Suprapubic skin (tissue), 4 donors: ENCODE results near the gene INHBC.

Source experiments
- EP300 ChIP-seq: sonication (generic); formaldehyde crosslinking; IDR thresholded peaks from one replicate; pipeline ENCODE4 v1.6.1; 2017; ENCODE audit warnings: antibody characterized with exemption
- POLR2AphosphoS5 ChIP-seq, 3 donors: sonication (generic); formaldehyde crosslinking; IDR thresholded peaks; one replicate each; pipeline ENCODE4 v1.6.1; 2017; ENCODE audit warnings: antibody characterized with exemption in 3 of 3
- TF ChIP-seq, protein P1 (sequence below), 2 donors: fragments of 200-600 bp in 1 of 2; fragments of 450-650 bp in 1 of 2; sonication (generic) in 1 of 2; IDR thresholded peaks; one replicate each; pipeline ENCODE4 v1.5.1; 2016 to 2019; ENCODE audit warnings: antibody characterized with exemption in 2 of 2, mild to moderate bottlenecking in 1 of 2, moderate library complexity in 1 of 2

GRCh38 chr12:57497223-57498131 is 62.9 kb downstream of the INHBC start:
- TF ChIP-seq, protein P1, sequence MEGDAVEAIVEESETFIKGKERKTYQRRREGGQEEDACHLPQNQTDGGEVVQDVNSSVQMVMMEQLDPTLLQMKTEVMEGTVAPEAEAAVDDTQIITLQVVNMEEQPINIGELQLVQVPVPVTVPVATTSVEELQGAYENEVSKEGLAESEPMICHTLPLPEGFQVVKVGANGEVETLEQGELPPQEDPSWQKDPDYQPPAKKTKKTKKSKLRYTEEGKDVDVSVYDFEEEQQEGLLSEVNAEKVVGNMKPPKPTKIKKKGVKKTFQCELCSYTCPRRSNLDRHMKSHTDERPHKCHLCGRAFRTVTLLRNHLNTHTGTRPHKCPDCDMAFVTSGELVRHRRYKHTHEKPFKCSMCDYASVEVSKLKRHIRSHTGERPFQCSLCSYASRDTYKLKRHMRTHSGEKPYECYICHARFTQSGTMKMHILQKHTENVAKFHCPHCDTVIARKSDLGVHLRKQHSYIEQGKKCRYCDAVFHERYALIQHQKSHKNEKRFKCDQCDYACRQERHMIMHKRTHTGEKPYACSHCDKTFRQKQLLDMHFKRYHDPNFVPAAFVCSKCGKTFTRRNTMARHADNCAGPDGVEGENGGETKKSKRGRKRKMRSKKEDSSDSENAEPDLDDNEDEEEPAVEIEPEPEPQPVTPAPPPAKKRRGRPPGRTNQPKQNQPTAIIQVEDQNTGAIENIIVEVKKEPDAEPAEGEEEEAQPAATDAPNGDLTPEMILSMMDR (IDR thresholded peaks at IDR 0.05): no peak
- TF ChIP-seq POLR2AphosphoS5 (IDR thresholded peaks at IDR 0.05) (no peak), EP300 (no peak)
